Thoracic aorta (tissue), 2 donors: ENCODE data around the gene DOCK4. TPM values are rescaled to one million over a fixed set of nuclear protein-coding genes. Genes with fewer than 3 reads are reported as not detected.

Experiments
- ATAC-seq: fragments of 150-250 bp; one replicate; pipeline ENCODE4 v1.8.0; 2017; ENCODE audit warnings: low read depth; ENCODE audit not compliant: insufficient number of reproducible peaks, low FRiP score
- DNase-seq: peaks from one replicate; pipeline ENCODE4 v3.0.0-alpha.2; 2020; ENCODE audit warnings: low spot score
- H3K27ac ChIP-seq, 2 donors: fragments of 200-600 bp; sonication (generic); 1 replicate in 1 of 2; 2 replicates in 1 of 2; pipeline ENCODE4 v1.5.1; 2016; ENCODE audit warnings: mild to moderate bottlenecking in 2 of 2, moderate library complexity in 2 of 2
- H3K27me3 ChIP-seq: fragments of 200-600 bp; sonication (generic); replicated peaks from 2 replicates; pipeline ENCODE4 v1.6.0; 2016; ENCODE audit warnings: mild to moderate bottlenecking; ENCODE audit not compliant: insufficient read depth
- H3K36me3 ChIP-seq: fragments of 200-600 bp; sonication (generic); one replicate; pipeline ENCODE4 v1.5.1; 2016
- H3K4me1 ChIP-seq, 2 donors: fragments of 200-600 bp; sonication (generic); 1 replicate in 1 of 2; 2 replicates in 1 of 2; pipeline versions ENCODE4 v1.5.1 to v1.6.0; 2016; ENCODE audit warnings: low read depth in 2 of 2, mild to moderate bottlenecking in 1 of 2; ENCODE audit not compliant: control insufficient read depth in 1 of 2
- H3K4me3 ChIP-seq: fragments of 200-600 bp; sonication (generic); 2 replicates; pipeline ENCODE4 v1.5.1; 2016; ENCODE audit warnings: mild to moderate bottlenecking
- H3K9me3 ChIP-seq: fragments of 200-600 bp; sonication (generic); 2 replicates; pipeline ENCODE4 v1.5.1; 2016
- CTCF ChIP-seq: fragments of 200-600 bp; sonication (generic); IDR thresholded peaks from one replicate; pipeline ENCODE4 v1.5.1; 2019; ENCODE audit warnings: antibody characterized with exemption
- total RNA-seq, 2 donors: library from RNA; depleted of rRNA; stranded (reverse); fragments of >200 nt; gene quantifications; one replicate each; pipeline versions ENCODE4 v1.1.0 to v1.2.3, GENCODE V29; 2016

DOCK4 gene
- total RNA-seq, 2 donors from 2014 or later: 22.3 to 71.5 TPM

- Histone ChIP-seq H3K9me3 (no peaks in the 10 kb centered on the region), H3K27ac (no peak overlapping the region), H3K4me1 (peaks cover 4 to 47% of the 10 kb centered on the region in 2 donors), H3K27me3 (no peaks in the 10 kb centered on the region), H3K4me3 (no peak overlapping the region), H3K36me3 (no peaks in the 10 kb centered on the region)
- no peak for DNase-seq
- TF ChIP-seq CTCF: no peak
- no peak for ATAC-seq
These were observed 22.9 kb downstream of the DOCK4 start for GRCh38 chr7:112183266-112183665.

- H3K36me3 ChIP-seq: no peaks in the 10 kb centered on the region
- no peak overlapping the region for H3K27ac ChIP-seq
- TF ChIP-seq CTCF: no peak
- H3K27me3 ChIP-seq: no peaks in the 10 kb centered on the region
- no peak for DNase-seq
- ATAC-seq: no peak
- H3K4me3 ChIP-seq: no peak overlapping the region
- no peaks in the 10 kb centered on the region for H3K9me3 ChIP-seq
- H3K4me1 ChIP-seq: peaks cover 4 to 45% of the 10 kb centered on the region in 2 donors
These were observed 23.4 kb downstream of the DOCK4 start for GRCh38 chr7:112182749-112183148.

GRCh38 chr7:112180223-112180622 lies 26.0 kb downstream of the DOCK4 start:
- DNase-seq (no peak), ATAC-seq (no peak)
- peak overlapping the region; percentile 36 for H3K4me3 ChIP-seq
- H3K36me3 ChIP-seq: no peaks in the 10 kb centered on the region
- no peaks in the 10 kb centered on the region for H3K27me3 ChIP-seq
- no peaks in the 10 kb centered on the region for H3K9me3 ChIP-seq
- no peak for TF ChIP-seq CTCF
- H3K4me1 ChIP-seq: peaks cover 0 to 28% of the 10 kb centered on the region in 2 donors
- no peak overlapping the region for H3K27ac ChIP-seq

GRCh38 chr7:112176693-112177415 lies 29.3 kb downstream of the DOCK4 start:
- DNase-seq: no peak
- Histone ChIP-seq H3K9me3 (no peaks in the 10 kb centered on the region), H3K27me3 (no peaks in the 10 kb centered on the region), H3K4me1 (peaks cover 0 to 24% of the 10 kb centered on the region in 2 donors), H3K27ac (no peak overlapping the region), H3K36me3 (no peaks in the 10 kb centered on the region), H3K4me3 (no peak overlapping the region)
- no peak for TF ChIP-seq CTCF
- ATAC-seq: no peak

GRCh38 chr7:112176241-112176640 lies 30.0 kb downstream of the DOCK4 start:
- Histone ChIP-seq H3K27me3 (no peaks in the 10 kb centered on the region), H3K36me3 (no peaks in the 10 kb centered on the region), H3K4me1 (peaks cover 0 to 24% of the 10 kb centered on the region in 2 donors), H3K4me3 (no peak overlapping the region), H3K9me3 (no peaks in the 10 kb centered on the region), H3K27ac (no peak overlapping the region)
- no peak for TF ChIP-seq CTCF
- ATAC-seq (no peak), DNase-seq (no peak)
